PC-9 (cell line): ENCODE results near the gene DDR2. TPM values are rescaled to one million over a fixed set of nuclear protein-coding genes. Genes with fewer than 3 reads are reported as not detected.

ENCODE experiments used
- BruUV-seq: library from RNA; stranded (reverse); fragments of 400-500 nt; replicated peaks from 2 replicates; lab custom pipeline; 2021; lab: Mats Ljungman, UMichigan
- CTCF ChIA-PET: fragments of 300-600 bp; sonication (Branson Sonifier 250); formaldehyde crosslinking; loops from one replicate; lab custom pipeline; 2022; ENCODE audit warnings: antibody characterized with exemption; lab: Charles Lee
- POLR2A ChIA-PET: fragments of 300-600 bp; sonication (Branson Sonifier 250); formaldehyde crosslinking; loops from one replicate; lab custom pipeline; 2022; ENCODE audit warnings: antibody characterized with exemption; ENCODE audit not compliant: unreplicated experiment; lab: Charles Lee
- DNase-seq, 2 experiments: peaks; one replicate each; pipeline versions ENCODE4 v3.0.0 to v3.0.0-alpha.2; 2015 to 2022; ENCODE audit warnings: mixed read lengths in 1 of 2
- H2AFZ ChIP-seq: fragments of 200-600 bp; sonication (generic); 2 replicates; pipeline ENCODE4 v1.8.1; 2017; ENCODE audit warnings: antibody characterized with exemption
- H3F3A ChIP-seq: fragments of 200-600 bp; sonication (generic); 2 replicates; pipeline ENCODE4 v1.8.1; 2017; ENCODE audit warnings: antibody characterized with exemption, mild to moderate bottlenecking, low read depth; ENCODE audit not compliant: insufficient read depth
- H3K27ac ChIP-seq: fragments of 200-600 bp; sonication (generic); 2 replicates; pipeline ENCODE4 v1.6.1; 2016; ENCODE audit warnings: mixed run types
- H3K27me3 ChIP-seq: fragments of 200-600 bp; sonication (generic); 2 replicates; pipeline ENCODE4 v1.6.1; 2016; ENCODE audit warnings: low read depth, mixed run types; ENCODE audit not compliant: insufficient read depth
- H3K36me3 ChIP-seq: fragments of 200-600 bp; sonication (generic); 2 replicates; pipeline ENCODE4 v1.6.1; 2016; ENCODE audit warnings: low read depth, mixed run types
- H3K4me1 ChIP-seq: fragments of 200-600 bp; sonication (generic); replicated peaks from 2 replicates; pipeline ENCODE4 v1.6.1; 2016; ENCODE audit warnings: mixed run types; ENCODE audit not compliant: insufficient read depth
- H3K4me2 ChIP-seq: fragments of 200-600 bp; sonication (generic); 2 replicates; pipeline ENCODE4 v1.6.1; 2017; ENCODE audit warnings: mixed run types
- H3K4me3 ChIP-seq: fragments of 200-600 bp; sonication (generic); 2 replicates; pipeline ENCODE4 v1.6.1; 2016; ENCODE audit warnings: mixed run types
- H3K79me2 ChIP-seq: fragments of 200-600 bp; sonication (generic); 2 replicates; pipeline ENCODE4 v1.6.1; 2017; ENCODE audit warnings: low read depth, mixed run types
- H3K9me2 ChIP-seq: fragments of 200-600 bp; sonication (generic); 2 replicates; pipeline ENCODE4 v1.8.1; 2017; ENCODE audit warnings: mild to moderate bottlenecking; ENCODE audit not compliant: insufficient read depth
- H3K9me3 ChIP-seq: fragments of 200-600 bp; sonication (generic); 2 replicates; pipeline ENCODE4 v1.8.1; 2016; ENCODE audit warnings: low read depth; ENCODE audit not compliant: insufficient read depth
- H4K20me1 ChIP-seq: fragments of 200-600 bp; sonication (generic); 2 replicates; pipeline ENCODE4 v1.8.1; 2017; ENCODE audit not compliant: insufficient read depth
- CTCF ChIP-seq: fragments of 200-600 bp; sonication (generic); conservative IDR thresholded peaks from 2 replicates; pipeline ENCODE4 v1.6.1; 2017; ENCODE audit warnings: mixed run types, antibody characterized with exemption, mild to moderate bottlenecking, moderate library complexity
- EZH2 ChIP-seq: fragments of 200-600 bp; sonication (generic); IDR thresholded peaks from 2 replicates; pipeline ENCODE4 v1.8.0; 2017; ENCODE audit warnings: antibody characterized with exemption, low read depth
- intact Hi-C: fragments of 100-400 bp; cut with micrococcal nuclease; formaldehyde crosslinking; loops from one replicate; pipeline ENCODE4 v1.10.0; 2022; ENCODE audit not compliant: unreplicated experiment
- total RNA-seq: library from RNA; stranded (reverse); gene quantifications from 2 replicates; pipeline ENCODE4 v1.2.3, GENCODE V29; 2021

The DDR2 gene
- total RNA-seq, 1 experiment from 2014 or later = 0.35 TPM

- no peak overlapping the region for H2AFZ ChIP-seq
- H4K20me1 ChIP-seq = no peaks in the 10 kb centered on the region
- H3K9me2 ChIP-seq = no peaks in the 10 kb centered on the region
- H3K9me3 ChIP-seq = no peaks in the 10 kb centered on the region
- TF ChIP-seq EZH2 = no peak
- TF ChIP-seq CTCF = no peak
- H3K4me2 ChIP-seq = no peak overlapping the region
- peaks cover 6% of the 10 kb centered on the region; the same call in 1 of the 2 replicates for H3F3A ChIP-seq
- intact Hi-C loops = no loop called here
- ChIA-PET POLR2A (no interaction called here), CTCF (no interaction called here)
- H3K79me2 ChIP-seq = no peaks in the 10 kb centered on the region
- no peaks in the 10 kb centered on the region for H3K27me3 ChIP-seq
- no peak overlapping the region for H3K4me3 ChIP-seq
- peaks cover 31% of the 10 kb centered on the region for H3K4me1 ChIP-seq
- H3K27ac ChIP-seq = no peak overlapping the region
- no peaks in the 10 kb centered on the region for H3K36me3 ChIP-seq
- no TSS peak for BruUV-seq
- no peak for DNase-seq
Measured at GRCh38 chr1:162700131-162700530, 67.9 kb downstream of the DDR2 start.

- Histone ChIP-seq H3K4me3 (no peak overlapping the region), H3K27ac (no peak overlapping the region), H3K9me2 (no peaks in the 10 kb centered on the region), H3K9me3 (no peaks in the 10 kb centered on the region), H3K27me3 (no peaks in the 10 kb centered on the region), H3K79me2 (no peaks in the 10 kb centered on the region), H2AFZ (no peak overlapping the region), H4K20me1 (no peaks in the 10 kb centered on the region), H3K36me3 (no peaks in the 10 kb centered on the region), H3F3A (peaks cover 6% of the 10 kb centered on the region; the same call in 1 of the 2 replicates), H3K4me1 (peaks cover 23% of the 10 kb centered on the region), H3K4me2 (no peak overlapping the region)
- ChIA-PET CTCF (no interaction called here), POLR2A (no interaction called here)
- DNase-seq = no peak
- intact Hi-C loops = no loop called here
- no peak for TF ChIP-seq CTCF
- TF ChIP-seq EZH2 = no peak
- no TSS peak for BruUV-seq
Measured at GRCh38 chr1:162701286-162701685, 69.0 kb downstream of the DDR2 start.

- POLR2A ChIA-PET = no interaction called here
- TF ChIP-seq EZH2 = no peak
Measured at GRCh38 chr1:162702628-162703027, 70.4 kb downstream of the DDR2 start.

GRCh38 chr1:162703708-162704107, 71.4 kb downstream of the DDR2 start:
- H4K20me1 ChIP-seq = no peaks in the 10 kb centered on the region
- H3K4me1 ChIP-seq = 0 out of 2 replicates have a peak, but pooled peaks cover 5% of the 10 kb centered on the region
- no peaks in the 10 kb centered on the region for H3K79me2 ChIP-seq
- CTCF ChIA-PET = no interaction called here
- no peak overlapping the region for H2AFZ ChIP-seq
- no peak for TF ChIP-seq EZH2
- TF ChIP-seq CTCF = no peak
- H3K27me3 ChIP-seq = no peaks in the 10 kb centered on the region
- H3F3A ChIP-seq = no peaks in the 10 kb centered on the region
- H3K27ac ChIP-seq = no peak overlapping the region
- H3K4me2 ChIP-seq = no peak overlapping the region
- no TSS peak for BruUV-seq
- POLR2A ChIA-PET = interaction anchor here (0.7 kb wide), 1 partner anchor 803 kb away, joined by 6 read pairs; no protein-coding TSS in a partner anchor
- DNase-seq = no peak
- H3K4me3 ChIP-seq = no peak overlapping the region
- intact Hi-C loops = no loop called here
- H3K36me3 ChIP-seq = no peaks in the 10 kb centered on the region
- no peaks in the 10 kb centered on the region for H3K9me3 ChIP-seq
- H3K9me2 ChIP-seq = no peaks in the 10 kb centered on the region

More at GRCh38 chr1:162702628-162703027, 70.4 kb downstream of the DDR2 start:
- CTCF ChIA-PET = no interaction called here
- Histone ChIP-seq H3K9me2 (no peaks in the 10 kb centered on the region), H3K79me2 (no peaks in the 10 kb centered on the region), H2AFZ (no peak overlapping the region), H3K27me3 (no peaks in the 10 kb centered on the region), H3F3A (no peaks in the 10 kb centered on the region), H3K4me3 (no peak overlapping the region), H3K4me2 (no peak overlapping the region), H3K9me3 (no peaks in the 10 kb centered on the region), H3K27ac (no peak overlapping the region), H3K36me3 (no peaks in the 10 kb centered on the region), H3K4me1 (peaks cover 9% of the 10 kb centered on the region), H4K20me1 (no peaks in the 10 kb centered on the region)
- no peak for DNase-seq
- BruUV-seq = no TSS peak
- intact Hi-C loops = no loop called here
